Neural cell (in vitro differentiated cells): Measurements from ENCODE around the gene HAAO.

ENCODE experiments used
- EP300 ChIP-seq: fragments of 450-650 bp; conservative IDR thresholded peaks from 2 replicates; pipeline ENCODE4 v1.6.1; 2014; ENCODE audit warnings: antibody characterized with exemption, mild to moderate bottlenecking, moderate library complexity; ENCODE audit not compliant: poor library complexity, severe bottlenecking
- EZH2 ChIP-seq: fragments of 200-600, 300-800 bp; shearing (Covaris generic), sonication (generic); IDR thresholded peaks from 2 replicates; pipeline ENCODE4 v1.6.1; 2014; ENCODE audit warnings: antibody characterized with exemption, low read length, borderline replicate concordance, mild to moderate bottlenecking; ENCODE audit not compliant: insufficient read depth, poor library complexity, severe bottlenecking
- POLR2AphosphoS5 ChIP-seq: IDR thresholded peaks from 2 replicates; pipeline ENCODE4 v1.6.1; 2012
- TAF1 ChIP-seq: IDR thresholded peaks from 2 replicates; pipeline ENCODE4 v1.6.1; 2012; ENCODE audit warnings: low read depth
- TF ChIP-seq, protein P1 (sequence below): IDR thresholded peaks from 2 replicates; pipeline ENCODE4 v1.6.1; 2012; ENCODE audit warnings: borderline replicate concordance
- TF ChIP-seq, protein P2 (sequence below): fragments of 450-650 bp; IDR thresholded peaks from 2 replicates; pipeline ENCODE4 v1.5.1; 2014; ENCODE audit warnings: antibody characterized with exemption, mild to moderate bottlenecking, moderate library complexity; ENCODE audit not compliant: poor library complexity, severe bottlenecking

DNA sequence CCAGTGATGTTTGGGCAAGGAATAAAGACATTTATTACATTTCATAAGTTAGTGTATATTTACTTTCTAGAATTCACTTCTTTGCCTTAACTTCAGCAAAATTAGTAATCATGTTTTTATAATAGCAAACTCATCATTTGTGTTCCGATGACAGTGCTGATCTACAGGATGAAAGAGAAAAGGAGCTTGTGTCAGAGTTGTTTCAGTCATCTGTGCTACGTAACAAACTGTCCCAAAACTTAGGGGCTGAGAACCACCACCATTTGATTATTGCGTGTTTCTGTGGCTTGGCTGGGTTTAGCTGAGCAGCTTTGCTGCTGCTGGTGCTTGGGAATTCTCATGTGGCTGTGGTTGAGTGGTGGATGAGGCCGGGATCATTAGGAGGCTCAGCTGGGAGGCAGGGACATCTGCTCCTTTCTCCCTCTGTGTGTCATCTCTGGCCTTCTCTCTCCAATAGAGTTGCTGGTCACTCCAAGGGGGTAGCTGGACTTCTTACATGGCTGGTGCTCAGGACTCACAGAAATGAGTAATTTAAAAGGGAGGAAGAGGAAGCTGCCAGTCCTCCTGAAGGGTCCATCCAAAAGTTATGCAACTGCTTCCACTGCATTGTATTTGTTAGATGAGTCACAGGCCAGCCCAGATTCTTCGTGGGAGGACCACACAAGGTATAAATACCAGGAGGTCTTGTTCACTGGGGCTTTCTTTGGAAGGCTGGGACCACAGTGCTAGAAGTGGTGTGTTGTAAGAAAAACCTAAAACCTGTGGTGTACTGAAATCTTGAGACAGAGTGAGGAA is 43.4 kb upstream of the HAAO start:
- TF ChIP-seq, protein P1, sequence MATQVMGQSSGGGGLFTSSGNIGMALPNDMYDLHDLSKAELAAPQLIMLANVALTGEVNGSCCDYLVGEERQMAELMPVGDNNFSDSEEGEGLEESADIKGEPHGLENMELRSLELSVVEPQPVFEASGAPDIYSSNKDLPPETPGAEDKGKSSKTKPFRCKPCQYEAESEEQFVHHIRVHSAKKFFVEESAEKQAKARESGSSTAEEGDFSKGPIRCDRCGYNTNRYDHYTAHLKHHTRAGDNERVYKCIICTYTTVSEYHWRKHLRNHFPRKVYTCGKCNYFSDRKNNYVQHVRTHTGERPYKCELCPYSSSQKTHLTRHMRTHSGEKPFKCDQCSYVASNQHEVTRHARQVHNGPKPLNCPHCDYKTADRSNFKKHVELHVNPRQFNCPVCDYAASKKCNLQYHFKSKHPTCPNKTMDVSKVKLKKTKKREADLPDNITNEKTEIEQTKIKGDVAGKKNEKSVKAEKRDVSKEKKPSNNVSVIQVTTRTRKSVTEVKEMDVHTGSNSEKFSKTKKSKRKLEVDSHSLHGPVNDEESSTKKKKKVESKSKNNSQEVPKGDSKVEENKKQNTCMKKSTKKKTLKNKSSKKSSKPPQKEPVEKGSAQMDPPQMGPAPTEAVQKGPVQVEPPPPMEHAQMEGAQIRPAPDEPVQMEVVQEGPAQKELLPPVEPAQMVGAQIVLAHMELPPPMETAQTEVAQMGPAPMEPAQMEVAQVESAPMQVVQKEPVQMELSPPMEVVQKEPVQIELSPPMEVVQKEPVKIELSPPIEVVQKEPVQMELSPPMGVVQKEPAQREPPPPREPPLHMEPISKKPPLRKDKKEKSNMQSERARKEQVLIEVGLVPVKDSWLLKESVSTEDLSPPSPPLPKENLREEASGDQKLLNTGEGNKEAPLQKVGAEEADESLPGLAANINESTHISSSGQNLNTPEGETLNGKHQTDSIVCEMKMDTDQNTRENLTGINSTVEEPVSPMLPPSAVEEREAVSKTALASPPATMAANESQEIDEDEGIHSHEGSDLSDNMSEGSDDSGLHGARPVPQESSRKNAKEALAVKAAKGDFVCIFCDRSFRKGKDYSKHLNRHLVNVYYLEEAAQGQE = no peak
- TF ChIP-seq, protein P2, sequence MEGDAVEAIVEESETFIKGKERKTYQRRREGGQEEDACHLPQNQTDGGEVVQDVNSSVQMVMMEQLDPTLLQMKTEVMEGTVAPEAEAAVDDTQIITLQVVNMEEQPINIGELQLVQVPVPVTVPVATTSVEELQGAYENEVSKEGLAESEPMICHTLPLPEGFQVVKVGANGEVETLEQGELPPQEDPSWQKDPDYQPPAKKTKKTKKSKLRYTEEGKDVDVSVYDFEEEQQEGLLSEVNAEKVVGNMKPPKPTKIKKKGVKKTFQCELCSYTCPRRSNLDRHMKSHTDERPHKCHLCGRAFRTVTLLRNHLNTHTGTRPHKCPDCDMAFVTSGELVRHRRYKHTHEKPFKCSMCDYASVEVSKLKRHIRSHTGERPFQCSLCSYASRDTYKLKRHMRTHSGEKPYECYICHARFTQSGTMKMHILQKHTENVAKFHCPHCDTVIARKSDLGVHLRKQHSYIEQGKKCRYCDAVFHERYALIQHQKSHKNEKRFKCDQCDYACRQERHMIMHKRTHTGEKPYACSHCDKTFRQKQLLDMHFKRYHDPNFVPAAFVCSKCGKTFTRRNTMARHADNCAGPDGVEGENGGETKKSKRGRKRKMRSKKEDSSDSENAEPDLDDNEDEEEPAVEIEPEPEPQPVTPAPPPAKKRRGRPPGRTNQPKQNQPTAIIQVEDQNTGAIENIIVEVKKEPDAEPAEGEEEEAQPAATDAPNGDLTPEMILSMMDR = no peak
- TF ChIP-seq EP300 = no peak
- TF ChIP-seq EZH2 = no peak
- no peak for TF ChIP-seq POLR2AphosphoS5
- no peak for TF ChIP-seq TAF1
